ENCODE results near the gene ADH6.
"Not testable (repeated sequence)": the region's sequence is repeated elsewhere in the genome, so short reads cannot be mapped to it uniquely, and the experiment has no call there.

ADH6 gene

DNA sequence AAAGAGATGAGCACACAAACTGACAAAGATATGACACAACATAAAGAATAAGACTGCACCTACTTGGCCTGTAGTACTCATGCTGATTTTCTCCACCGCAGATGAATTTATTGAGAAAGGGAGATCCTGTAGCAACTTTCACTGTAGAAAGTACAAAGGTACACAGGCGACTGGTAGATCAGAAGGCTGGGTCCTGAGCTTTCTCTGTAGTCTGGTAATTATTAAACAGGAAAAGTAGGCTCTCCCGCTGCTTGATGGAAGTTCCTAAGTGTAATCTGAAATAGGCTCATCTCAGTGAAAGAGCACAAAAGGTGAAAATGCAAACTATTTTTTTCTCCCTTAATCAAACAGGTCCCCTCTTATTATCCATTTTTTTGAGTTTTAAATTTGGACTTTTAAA, at the start of gene ADH6:
Gene ADH6, minus strand, starts transcription at position 175 of the 400 bp plus-strand sequence. Its CDS starts 94 bp downstream, at position 81.
- Mint-ChIP-seq H3K4me1 (no peaks in the 10 kb centered on the region), H3K4me3 (no peak within 1 kb of the TSS), H3K27ac (no peak within 1 kb of the TSS), H3K27me3 (no peaks in the 10 kb centered on the region), H3K9me3 (peaks cover 4% of the 10 kb centered on the region), H3K36me3 (no peaks in the 10 kb centered on the region)

DNA sequence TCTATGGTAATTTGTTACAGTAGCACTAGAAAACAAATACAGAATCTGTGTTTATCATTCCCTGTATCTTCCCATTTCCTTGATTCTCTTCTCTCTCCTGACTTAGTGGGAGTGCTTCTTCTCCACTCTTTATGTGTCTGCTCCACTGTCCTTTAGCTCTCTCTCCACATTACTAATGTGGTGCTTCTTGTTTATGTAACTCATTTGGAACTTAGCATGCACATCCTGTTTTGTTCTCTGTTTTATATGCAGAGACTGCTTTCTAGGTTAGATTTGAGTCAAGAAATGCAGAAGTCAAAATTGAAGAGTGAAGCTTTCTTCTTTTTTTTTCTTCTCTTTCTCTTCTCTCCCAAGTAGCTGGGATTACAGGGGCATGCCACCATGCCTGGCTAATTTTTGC, 45.9 kb upstream of the ADH6 start:
- H3K4me1 Mint-ChIP-seq: no peaks in the 10 kb centered on the region
- peaks cover 2% of the 10 kb centered on the region for H3K36me3 Mint-ChIP-seq
- no peak overlapping the region for H3K27ac Mint-ChIP-seq
- H3K27me3 Mint-ChIP-seq: peaks cover 5% of the 10 kb centered on the region
- no peak overlapping the region for H3K4me3 Mint-ChIP-seq
- peaks cover 19% of the 10 kb centered on the region for H3K9me3 Mint-ChIP-seq

DNA sequence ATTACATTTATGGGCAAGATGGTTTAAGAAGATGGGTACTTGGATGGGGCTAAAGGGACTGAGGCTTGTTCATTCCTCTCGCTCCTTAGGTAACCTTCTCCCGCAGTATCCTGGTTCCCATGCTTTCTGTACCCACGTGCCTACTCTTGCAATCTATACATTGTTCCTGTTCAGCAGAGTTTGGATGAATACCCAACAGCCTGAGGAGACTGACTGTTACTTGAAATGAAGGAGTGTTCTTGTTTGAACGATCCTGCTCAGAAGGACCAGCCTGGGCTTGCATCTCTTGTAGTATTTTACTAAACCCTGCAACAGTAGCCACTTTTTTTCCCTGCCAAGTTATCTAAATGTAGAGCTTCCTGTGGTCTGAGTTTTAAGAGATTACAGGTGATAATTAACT, 33.7 kb upstream of the ADH6 start:
- no peak overlapping the region for H3K27ac Mint-ChIP-seq
- H3K4me1 Mint-ChIP-seq: no peaks in the 10 kb centered on the region
- no peaks in the 10 kb centered on the region for H3K36me3 Mint-ChIP-seq
- peaks cover 8% of the 10 kb centered on the region for H3K27me3 Mint-ChIP-seq
- no peaks in the 10 kb centered on the region for H3K9me3 Mint-ChIP-seq
- H3K4me3 Mint-ChIP-seq: no peak overlapping the region

DNA sequence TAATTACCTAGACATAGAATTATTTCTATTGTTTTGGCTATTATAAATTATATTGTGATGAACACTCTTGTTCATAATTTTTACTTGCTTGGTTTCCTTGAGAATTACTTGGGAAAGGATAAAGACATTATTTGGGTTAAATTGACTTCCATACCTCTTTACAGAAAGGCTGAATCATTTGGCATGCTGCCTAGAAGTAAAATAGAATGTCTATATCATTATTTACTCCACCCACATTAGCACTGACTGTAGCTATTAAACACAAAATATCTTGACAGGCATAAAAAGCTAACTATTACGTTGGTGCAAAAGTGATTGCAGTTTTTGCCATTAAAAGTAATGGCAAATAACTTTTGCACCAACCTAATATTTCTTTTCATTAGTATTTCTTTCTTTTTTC, 29.7 kb upstream of the ADH6 start:
- H3K27me3 Mint-ChIP-seq: peaks cover 11% of the 10 kb centered on the region
- H3K4me1 Mint-ChIP-seq: no peaks in the 10 kb centered on the region
- peaks cover 15% of the 10 kb centered on the region for H3K9me3 Mint-ChIP-seq
- no peak overlapping the region for H3K27ac Mint-ChIP-seq
- H3K36me3 Mint-ChIP-seq: peaks cover 5% of the 10 kb centered on the region
- H3K4me3 Mint-ChIP-seq: no peak overlapping the region

DNA sequence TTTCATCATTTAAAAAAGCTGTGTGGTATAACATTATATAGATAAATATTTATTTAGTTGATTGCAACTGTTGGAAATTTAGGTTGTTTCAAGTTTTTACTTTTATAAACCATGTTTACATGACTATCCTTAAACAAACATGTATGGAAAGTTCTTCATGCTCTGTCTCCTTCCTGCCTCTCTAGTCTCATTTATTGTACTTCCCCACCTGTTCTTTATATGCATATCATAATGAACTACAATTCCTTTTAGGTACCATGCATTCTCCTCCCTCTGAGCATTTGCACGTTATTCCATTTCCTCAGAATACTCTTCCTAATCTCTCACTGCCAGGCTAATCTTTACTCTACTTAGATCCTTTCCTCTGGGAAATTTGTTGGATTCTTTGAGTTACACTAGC, 16.9 kb upstream of the ADH6 start:
- no peak overlapping the region for H3K4me3 Mint-ChIP-seq
- H3K9me3 Mint-ChIP-seq: peaks cover 5% of the 10 kb centered on the region
- no peak overlapping the region for H3K27ac Mint-ChIP-seq
- H3K4me1 Mint-ChIP-seq: no peaks in the 10 kb centered on the region
- peaks cover 2% of the 10 kb centered on the region for H3K36me3 Mint-ChIP-seq
- peaks cover 4% of the 10 kb centered on the region for H3K27me3 Mint-ChIP-seq

DNA sequence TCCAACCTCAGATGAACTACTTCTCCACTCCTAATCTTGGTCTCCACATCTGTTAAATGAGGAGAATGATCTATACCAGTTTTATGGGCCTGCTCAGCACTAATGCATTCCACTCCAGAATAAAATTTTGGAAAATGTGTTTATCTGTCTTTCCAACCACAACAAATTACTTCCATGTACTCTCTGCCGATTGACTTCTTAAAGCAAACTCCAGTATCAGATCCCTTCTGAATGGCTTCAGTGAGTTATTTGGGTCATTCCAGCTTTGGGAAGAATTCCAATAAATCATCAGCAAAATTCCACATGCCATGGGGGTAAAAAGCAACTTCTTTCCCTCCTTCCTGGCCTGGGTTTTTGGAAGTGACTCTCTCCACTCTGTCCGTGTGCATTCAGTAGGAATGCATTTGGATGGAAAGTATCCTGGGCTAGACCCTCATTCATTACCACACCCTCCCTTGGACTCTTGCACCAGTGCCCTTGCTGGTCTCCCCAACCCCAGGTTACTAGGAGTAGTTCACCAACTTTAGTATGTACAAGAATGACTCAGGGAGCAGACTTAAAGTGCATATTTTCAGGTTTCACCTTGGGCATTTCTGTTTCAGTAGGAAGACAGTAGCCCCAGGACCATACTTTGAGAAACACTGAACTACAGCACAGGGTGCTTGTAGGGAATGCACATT, 15.4 kb upstream of the ADH6 start:
- Mint-ChIP-seq H3K4me3 (no peak overlapping the region), H3K27ac (no peak overlapping the region), H3K9me3 (peaks cover 11% of the 10 kb centered on the region), H3K27me3 (peaks cover 4% of the 10 kb centered on the region), H3K4me1 (no peaks in the 10 kb centered on the region), H3K36me3 (peaks cover 2% of the 10 kb centered on the region)

DNA sequence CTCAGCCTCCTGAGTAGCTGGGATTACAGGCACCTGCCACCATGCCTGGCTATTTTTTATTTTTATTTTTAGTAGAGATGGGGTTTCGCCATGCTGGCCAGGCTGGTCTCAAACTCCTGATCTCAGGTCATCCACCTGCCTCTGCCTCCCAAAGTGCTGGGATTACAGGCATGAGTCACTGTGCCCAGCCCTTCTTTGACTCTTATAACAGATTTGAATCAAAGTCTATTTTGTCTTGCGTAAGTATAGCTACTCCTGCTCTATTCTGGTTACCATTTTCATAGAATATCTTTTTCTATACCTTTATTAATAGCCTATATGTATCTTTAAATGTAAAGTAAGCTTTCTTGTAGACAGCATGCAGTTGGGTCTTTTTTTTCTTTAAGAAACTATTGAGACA, 14.4 kb upstream of the ADH6 start:
- not testable (repeated sequence) for H3K4me3 Mint-ChIP-seq, H3K27me3 Mint-ChIP-seq, H3K4me1 Mint-ChIP-seq, H3K36me3 Mint-ChIP-seq, H3K27ac Mint-ChIP-seq
- peaks cover 11% of the 10 kb centered on the region for H3K9me3 Mint-ChIP-seq

DNA sequence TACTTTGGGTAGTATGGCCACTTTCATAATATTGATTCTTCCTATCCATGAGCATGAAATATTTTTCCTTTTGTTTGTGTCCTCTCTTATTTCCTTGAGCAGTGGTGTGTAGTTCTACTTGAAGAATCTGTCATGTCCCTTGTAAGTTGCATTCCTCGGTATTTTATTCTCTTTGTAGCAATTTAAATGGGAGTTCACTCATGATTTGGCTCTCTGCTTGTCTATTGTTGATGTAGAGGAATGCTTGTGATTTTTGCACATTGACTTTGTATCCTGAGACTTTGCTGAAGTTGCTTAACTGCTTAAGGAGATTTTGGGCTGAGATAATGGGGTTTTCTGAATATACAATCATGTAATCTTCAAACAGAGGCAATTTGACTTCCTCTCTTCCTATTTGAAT, 9.7 kb upstream of the ADH6 start:
- not testable (repeated sequence) for H3K4me3 Mint-ChIP-seq, H3K27me3 Mint-ChIP-seq, H3K36me3 Mint-ChIP-seq, H3K9me3 Mint-ChIP-seq, H3K27ac Mint-ChIP-seq, H3K4me1 Mint-ChIP-seq

DNA sequence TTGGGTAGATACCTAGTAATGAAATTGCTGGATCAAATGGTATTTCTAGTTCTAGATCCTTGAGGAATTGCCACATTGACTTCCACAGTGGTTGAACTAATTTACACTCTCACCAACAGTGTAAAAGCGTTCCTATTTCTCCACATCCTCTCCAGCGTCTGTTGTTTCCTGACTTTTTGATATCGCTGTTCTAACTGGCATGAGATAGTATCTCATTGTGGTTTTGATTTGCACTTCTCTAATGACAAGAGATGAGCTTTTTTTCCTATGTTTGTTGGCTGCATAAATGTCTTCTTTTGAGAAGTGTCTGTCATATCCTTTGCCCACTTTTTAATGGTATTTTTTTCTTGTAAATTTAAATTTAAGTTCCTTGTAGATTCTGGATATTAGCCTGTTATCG, 8.6 kb upstream of the ADH6 start:
- not testable (repeated sequence) for H3K4me3 Mint-ChIP-seq

DNA sequence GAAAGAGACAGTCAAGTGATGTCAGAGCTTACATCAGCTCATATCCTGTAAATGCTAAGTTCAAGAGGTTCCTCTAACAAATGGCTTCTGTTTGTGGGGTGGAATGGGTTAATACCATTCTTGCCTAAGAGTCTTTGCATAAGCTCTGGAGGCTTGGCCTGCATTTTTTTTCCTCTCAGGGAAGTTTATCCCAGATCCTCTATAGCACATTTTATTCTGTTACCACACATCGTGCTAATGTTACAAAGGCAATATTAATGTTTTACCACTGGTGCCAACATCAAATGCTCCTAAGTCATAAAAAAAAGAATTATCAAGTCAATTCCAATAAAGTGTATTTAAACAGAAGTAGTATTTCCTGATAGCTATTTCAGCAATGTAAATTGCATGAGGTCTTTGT, 2.9 kb upstream of the ADH6 start:
- H3K9me3 Mint-ChIP-seq: peaks cover 4% of the 10 kb centered on the region
- H3K27ac Mint-ChIP-seq: no peak overlapping the region
- H3K36me3 Mint-ChIP-seq: no peaks in the 10 kb centered on the region
- H3K27me3 Mint-ChIP-seq: no peaks in the 10 kb centered on the region
- no peak overlapping the region for H3K4me3 Mint-ChIP-seq
- H3K4me1 Mint-ChIP-seq: no peaks in the 10 kb centered on the region

More for the DNA sequence above, 8.6 kb upstream of the ADH6 start:
- H3K9me3 Mint-ChIP-seq, H3K27ac Mint-ChIP-seq, H3K27me3 Mint-ChIP-seq, H3K36me3 Mint-ChIP-seq, H3K4me1 Mint-ChIP-seq: not testable (repeated sequence)

DNA sequence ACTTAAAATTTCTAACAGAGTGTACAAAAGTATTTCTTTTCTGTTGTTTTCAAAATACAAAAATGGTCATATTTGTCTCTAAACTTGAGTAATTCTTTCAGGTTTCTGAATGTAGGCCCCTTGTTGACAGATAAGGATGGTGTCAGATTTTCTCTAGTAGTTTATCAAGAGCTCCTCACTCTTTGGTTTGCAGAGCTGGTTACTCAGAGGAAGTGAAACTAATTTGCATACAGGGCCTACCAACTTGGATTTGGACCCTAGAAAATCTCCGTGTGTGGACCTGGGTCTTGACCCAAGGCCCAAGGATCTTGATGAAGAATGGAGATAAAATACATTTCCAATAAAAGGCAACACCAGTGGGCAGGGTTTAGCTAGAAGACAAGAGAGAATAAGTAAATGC, 433 bp upstream of the ADH6 start:
- no peaks in the 10 kb centered on the region for H3K27me3 Mint-ChIP-seq
- no peaks in the 10 kb centered on the region for H3K36me3 Mint-ChIP-seq
- no peaks in the 10 kb centered on the region for H3K4me1 Mint-ChIP-seq
- H3K9me3 Mint-ChIP-seq: peaks cover 4% of the 10 kb centered on the region
- H3K27ac Mint-ChIP-seq: no peak overlapping the region
- H3K4me3 Mint-ChIP-seq: no peak overlapping the region

DNA sequence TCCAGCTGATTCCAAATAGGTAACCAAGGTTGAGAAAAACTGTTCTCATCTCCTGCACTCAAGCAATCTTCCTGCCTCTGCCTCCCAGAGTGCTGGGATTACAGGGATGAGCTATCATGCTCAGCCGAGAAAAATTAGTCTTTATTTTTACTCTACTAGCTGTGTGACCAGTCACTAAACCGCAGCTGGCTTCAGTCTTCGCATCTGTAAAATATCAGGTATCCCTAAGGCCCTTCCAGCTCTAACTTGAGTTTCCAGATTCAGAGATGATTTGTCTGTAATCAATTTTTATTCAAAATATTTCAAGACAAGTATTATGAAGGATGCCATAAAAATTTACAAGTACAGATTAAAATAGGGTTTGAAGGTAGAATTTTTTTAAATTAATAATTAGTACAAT, 3.5 kb downstream of the ADH6 start:
- no peaks in the 10 kb centered on the region for H3K36me3 Mint-ChIP-seq
- no peaks in the 10 kb centered on the region for H3K4me1 Mint-ChIP-seq
- no peak overlapping the region for H3K4me3 Mint-ChIP-seq
- no peak overlapping the region for H3K27ac Mint-ChIP-seq
- no peaks in the 10 kb centered on the region for H3K27me3 Mint-ChIP-seq
- peaks cover 4% of the 10 kb centered on the region for H3K9me3 Mint-ChIP-seq

DNA sequence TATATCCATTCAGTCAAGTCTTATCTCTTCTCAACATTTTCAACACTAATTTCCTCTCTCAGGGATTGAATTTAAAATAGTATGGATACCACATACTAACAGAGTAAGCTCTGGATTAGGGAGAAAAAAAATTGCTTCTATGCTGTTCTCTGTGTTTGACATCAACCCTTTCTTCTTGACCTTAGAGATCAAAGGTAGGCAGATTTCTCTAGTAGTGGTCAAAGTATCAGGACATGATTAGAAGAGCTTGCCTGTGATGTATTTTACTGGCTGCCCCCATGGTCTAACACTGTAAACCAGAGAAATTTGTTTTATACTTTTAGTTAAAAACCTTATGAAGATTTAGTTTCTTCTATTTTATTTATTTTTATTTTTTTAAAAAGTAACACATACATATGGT, 8.3 kb downstream of the ADH6 start:
- Mint-ChIP-seq H3K4me3 (no peak overlapping the region), H3K9me3 (no peaks in the 10 kb centered on the region), H3K4me1 (no peaks in the 10 kb centered on the region)

DNA sequence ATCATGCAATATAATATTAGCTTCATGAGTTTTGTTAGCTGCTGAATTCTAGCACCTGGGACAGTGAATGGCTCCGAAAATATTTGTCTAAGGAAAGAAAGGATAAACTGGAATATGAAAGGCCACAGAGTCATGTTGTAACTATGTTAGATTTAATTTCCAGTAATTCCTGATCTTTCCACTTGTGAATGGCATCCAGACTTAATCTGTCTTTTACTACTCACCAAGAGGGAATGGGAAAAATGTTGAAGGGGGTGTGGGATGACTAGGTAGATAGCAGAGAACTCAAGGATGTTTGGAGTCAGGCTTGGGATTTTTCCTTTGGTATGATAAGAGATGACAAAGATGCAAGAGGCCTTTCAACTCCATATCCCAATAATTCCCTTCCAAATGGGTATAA, 9.4 kb downstream of the ADH6 start:
- Mint-ChIP-seq H3K4me3 (no peak overlapping the region), H3K36me3 (no peaks in the 10 kb centered on the region), H3K4me1 (no peaks in the 10 kb centered on the region), H3K27me3 (no peaks in the 10 kb centered on the region), H3K27ac (no peak overlapping the region), H3K9me3 (no peaks in the 10 kb centered on the region)

More for the DNA sequence above, 8.3 kb downstream of the ADH6 start:
- no peaks in the 10 kb centered on the region for H3K27me3 Mint-ChIP-seq
- no peaks in the 10 kb centered on the region for H3K36me3 Mint-ChIP-seq
- no peak overlapping the region for H3K27ac Mint-ChIP-seq

DNA sequence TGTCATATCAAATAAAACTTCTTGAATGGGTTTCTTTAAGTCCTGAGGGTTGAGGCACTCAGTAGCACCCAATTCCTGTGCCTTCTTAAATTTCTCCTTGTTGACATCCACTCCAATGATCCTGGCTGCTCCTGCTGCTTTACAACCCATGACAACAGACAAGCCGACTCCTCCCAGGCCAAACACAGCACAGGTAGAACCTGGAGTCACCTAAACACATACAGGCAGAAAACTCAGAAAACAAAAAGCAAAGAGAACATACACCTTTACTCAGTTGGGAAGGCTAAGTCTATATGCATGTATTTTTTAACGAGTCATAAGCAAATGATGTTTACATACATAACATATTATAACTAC, 10.3 kb downstream of the ADH6 start:
- H3K36me3 Mint-ChIP-seq: no peaks in the 10 kb centered on the region
- no peaks in the 10 kb centered on the region for H3K27me3 Mint-ChIP-seq
- no peak overlapping the region for H3K27ac Mint-ChIP-seq
- no peak overlapping the region for H3K4me3 Mint-ChIP-seq
- no peaks in the 10 kb centered on the region for H3K4me1 Mint-ChIP-seq
- H3K9me3 Mint-ChIP-seq: no peaks in the 10 kb centered on the region

DNA sequence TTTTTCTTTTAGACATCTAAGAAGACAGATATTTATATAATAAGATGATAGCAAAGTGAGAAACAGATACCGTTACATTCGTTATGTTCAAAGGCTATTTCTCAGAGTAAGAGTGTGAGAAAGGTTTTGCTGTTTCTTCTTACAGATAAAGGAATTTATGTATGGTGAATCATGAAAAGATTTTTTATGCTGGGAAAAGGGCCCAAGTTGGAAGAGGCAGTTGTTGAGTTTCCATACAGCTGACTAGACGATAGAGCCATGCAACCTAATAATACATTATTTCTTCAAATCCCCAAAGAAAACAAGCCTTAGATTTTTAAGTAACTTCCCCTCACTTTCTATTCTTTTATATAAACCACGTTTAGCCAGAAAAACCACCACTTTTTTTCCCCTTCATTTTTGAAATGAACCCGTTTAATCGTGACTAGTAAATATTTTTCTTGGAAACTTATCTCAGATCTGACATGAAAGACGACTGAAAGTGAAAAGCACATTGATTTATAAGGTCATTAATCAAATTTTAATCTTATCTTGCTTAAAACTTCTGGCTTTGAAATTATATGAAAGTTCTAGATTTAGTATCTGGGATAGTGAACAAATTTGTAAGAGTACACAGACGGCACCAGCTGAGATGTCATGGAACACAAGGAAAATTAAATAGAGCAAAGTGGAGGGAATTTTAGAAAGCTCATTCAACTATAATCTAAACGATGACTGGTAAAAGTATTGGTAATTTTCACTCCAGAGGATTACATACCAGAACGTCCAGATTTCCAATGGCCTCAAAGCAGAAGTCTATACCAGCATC, 10.9 kb downstream of the ADH6 start:
- H3K36me3 Mint-ChIP-seq: no peaks in the 10 kb centered on the region
- H3K4me1 Mint-ChIP-seq: no peaks in the 10 kb centered on the region
- H3K27me3 Mint-ChIP-seq: no peaks in the 10 kb centered on the region
- no peaks in the 10 kb centered on the region for H3K9me3 Mint-ChIP-seq
- no peak overlapping the region for H3K4me3 Mint-ChIP-seq
- H3K27ac Mint-ChIP-seq: no peak overlapping the region

Measured in activated naive CD4-positive, alpha-beta T cell treated with anti-CD3 and anti-CD28 coated beads, Interleukin-2, amount 50 U/mL, for 24 hours (primary cell).